IMR-90 (cell line): ENCODE data around the gene GRM5. TPM values are rescaled to one million over a fixed set of nuclear protein-coding genes. Genes with fewer than 3 reads are reported as not detected.

Experiments
- ATAC-seq: fragments of 200-7000 bp; cut with Tn5 transposase; 2 replicates; pipeline ENCODE4 v1.9.1; 2020; ENCODE audit warnings: low read depth, mild to moderate bottlenecking, moderate library complexity
- BruUV-seq: library from RNA; stranded (reverse); fragments of 400-500 nt; replicated peaks from 2 replicates; lab custom pipeline; 2021; lab: Mats Ljungman, UMichigan
- CTCF ChIA-PET: fragments of 300-600 bp; formaldehyde crosslinking; extraction: SDS; loops from one replicate; lab custom pipeline; 2021; ENCODE audit warnings: antibody characterized with exemption; lab: Yijun Ruan, JAX
- POLR2A ChIA-PET: fragments of 300-600 bp; sonication (Branson Sonifier 250); formaldehyde crosslinking; loops from one replicate; lab custom pipeline; 2022; ENCODE audit warnings: antibody characterized with exemption; ENCODE audit not compliant: unreplicated experiment; lab: Charles Lee
- DNase-seq: peaks from one replicate; pipeline ENCODE4 v3.0.0; 2013
- H2AFZ ChIP-seq: replicated peaks from 2 replicates; pipeline ENCODE3; 2013; ENCODE audit warnings: low read length, mild to moderate bottlenecking; ENCODE audit not compliant: poor library complexity
- H2AK5ac ChIP-seq: 2 replicates; pipeline ENCODE4 v1.6.1; 2013; ENCODE audit warnings: low read depth, low read length, inconsistent platforms
- H2AK9ac ChIP-seq: replicated peaks from 2 replicates; pipeline ENCODE3; 2013; ENCODE audit warnings: mild to moderate bottlenecking, low read depth, low read length, moderate library complexity; ENCODE audit not compliant: poor library complexity
- H2BK120ac ChIP-seq: 2 replicates; pipeline ENCODE4 v1.6.1; 2013; ENCODE audit warnings: low read depth, low read length, inconsistent platforms
- H2BK15ac ChIP-seq: 3 replicates; pipeline ENCODE4 v1.6.1; 2013; ENCODE audit warnings: low read depth, low read length, inconsistent platforms
- H2BK20ac ChIP-seq: 2 replicates; pipeline ENCODE4 v1.6.1; 2013; ENCODE audit warnings: low read depth, mild to moderate bottlenecking, inconsistent platforms, low read length, moderate library complexity
- H2BK5ac ChIP-seq: 2 replicates; pipeline ENCODE4 v1.6.1; 2013; ENCODE audit warnings: mild to moderate bottlenecking, low read depth, low read length, inconsistent platforms; ENCODE audit not compliant: poor library complexity, severe bottlenecking
- H3K14ac ChIP-seq: replicated peaks from 2 replicates; pipeline ENCODE4 v1.6.1; 2013; ENCODE audit warnings: low read depth, low read length, inconsistent platforms
- H3K18ac ChIP-seq: 2 replicates; pipeline ENCODE4 v1.6.1; 2013; ENCODE audit warnings: low read depth, low read length, control low read depth
- H3K23ac ChIP-seq: 2 replicates; pipeline ENCODE4 v1.6.1; 2013; ENCODE audit warnings: low read depth, low read length, inconsistent platforms
- H3K27ac ChIP-seq: 2 replicates; pipeline ENCODE4 v1.5.1; 2013; ENCODE audit warnings: mild to moderate bottlenecking, control low read depth, low read length; ENCODE audit not compliant: insufficient read depth
- H3K27me3 ChIP-seq: 2 replicates; pipeline ENCODE4 v1.6.1; 2013; ENCODE audit warnings: low read length; ENCODE audit not compliant: control insufficient read depth, insufficient read depth
- H3K36me3 ChIP-seq: 2 replicates; pipeline ENCODE4 v1.6.1; 2013; ENCODE audit warnings: low read length, mixed read lengths; ENCODE audit not compliant: control insufficient read depth, insufficient read depth
- H3K4ac ChIP-seq: 2 replicates; pipeline ENCODE4 v1.6.1; 2013; ENCODE audit warnings: low read depth, low read length, inconsistent platforms
- H3K4me1 ChIP-seq: 2 replicates; pipeline ENCODE4 v1.6.1; 2013; ENCODE audit warnings: low read length, mixed read lengths; ENCODE audit not compliant: control insufficient read depth, insufficient read depth
- H3K4me2 ChIP-seq: 2 replicates; pipeline ENCODE4 v1.6.1; 2013; ENCODE audit warnings: low read depth, mild to moderate bottlenecking, control low read depth, low read length, moderate library complexity
- H3K4me3 ChIP-seq: 2 replicates; pipeline ENCODE4 v1.5.1; 2013; ENCODE audit warnings: low read depth, mild to moderate bottlenecking, control low read depth, low read length, moderate library complexity; ENCODE audit not compliant: insufficient read depth
- H3K56ac ChIP-seq: 2 replicates; pipeline ENCODE4 v1.6.1; 2013; ENCODE audit warnings: low read length, inconsistent platforms; ENCODE audit not compliant: insufficient read depth; ENCODE audit errors: extremely low read depth
- H3K79me1 ChIP-seq, 2 experiments: 2 replicates each; pipeline ENCODE4 v1.6.1; 2013; ENCODE audit warnings: low read length in 2 of 2, inconsistent platforms in 1 of 2, low read depth in 1 of 2
- H3K9ac ChIP-seq: 2 replicates; pipeline ENCODE4 v1.6.1; 2013; ENCODE audit warnings: low read depth, low read length, control low read depth
- H3K9me1 ChIP-seq: 2 replicates; pipeline ENCODE4 v1.6.1; 2013; ENCODE audit warnings: low read length, inconsistent platforms; ENCODE audit not compliant: insufficient read depth
- H3K9me3 ChIP-seq: 2 replicates; pipeline ENCODE4 v1.6.1; 2013; ENCODE audit warnings: low read length; ENCODE audit not compliant: control insufficient read depth, insufficient read depth
- H4K20me1 ChIP-seq: 2 replicates; pipeline ENCODE4 v1.6.1; 2013; ENCODE audit warnings: low read length, inconsistent platforms; ENCODE audit not compliant: insufficient read depth
- H4K5ac ChIP-seq: 2 replicates; pipeline ENCODE4 v1.6.1; 2013; ENCODE audit warnings: mild to moderate bottlenecking, low read depth, low read length, control low read depth
- H4K8ac ChIP-seq, 2 experiments: 2 replicates each; pipeline ENCODE4 v1.6.1; 2013; ENCODE audit warnings: low read depth in 2 of 2, low read length in 2 of 2, control low read depth in 1 of 2, inconsistent platforms in 1 of 2
- H4K91ac ChIP-seq: 2 replicates; pipeline ENCODE4 v1.6.1; 2013; ENCODE audit warnings: low read depth, low read length, inconsistent platforms; ENCODE audit not compliant: insufficient read depth
- BHLHE40 ChIP-seq: fragments of 150-350 bp; IDR thresholded peaks from 2 replicates; pipeline ENCODE4 v1.6.1; 2016; ENCODE audit warnings: mild to moderate bottlenecking, low read depth, low read length
- CEBPB ChIP-seq: IDR thresholded peaks from 2 replicates; pipeline ENCODE4 v1.6.1; 2012; ENCODE audit warnings: low read depth, low read length, improper control_type of control experiment
- MXI1 ChIP-seq: IDR thresholded peaks from 2 replicates; pipeline ENCODE4 v1.6.1; 2012; ENCODE audit warnings: low read depth, mild to moderate bottlenecking, low read length, moderate library complexity, borderline replicate concordance
- POLR2A ChIP-seq: IDR thresholded peaks from 2 replicates; pipeline ENCODE4 v1.6.1; 2012; ENCODE audit warnings: mild to moderate bottlenecking, low read depth, low read length
- RAD21 ChIP-seq: IDR thresholded peaks from 2 replicates; pipeline ENCODE4 v1.6.1; 2012; ENCODE audit warnings: low read length, improper control_type of control experiment
- WGBS, 2 experiments: methylation state at CpG; one replicate each; pipeline versions ENCODE4 v1.1.5 to v1.1.7; 2013; ENCODE audit warnings: missing lambda C conversion rate in 2 of 2; ENCODE audit not compliant: insufficient read length in 1 of 2; ENCODE audit errors: extremely low coverage in 2 of 2; 5-methylcytosine and 5-hydroxymethylcytosine counted together
- dilution Hi-C: fragments of 300-500 bp; cut with HindIII; formaldehyde crosslinking; loops from one replicate; pipeline ENCODE4 v1.14.3; 2018; ENCODE audit warnings: low sequenced_read_pairs; ENCODE audit not compliant: unreplicated experiment
- in situ Hi-C: fragments of 300-500 bp; cut with MboI; formaldehyde crosslinking; loops from 3 replicates; pipeline ENCODE4 v1.14.3; 2019; ENCODE audit warnings: low sequenced_read_pairs, inconsistent platforms, mixed read lengths
- intact Hi-C: fragments of 100-400 bp; cut with micrococcal nuclease; formaldehyde crosslinking; loops from 2 replicates; pipeline ENCODE4 v1.10.0; 2022
- polyA plus RNA-seq, 3 experiments: library from polyadenylated mRNA; depleted of rRNA; stranded (reverse); fragments of >200 nt; gene quantifications; 2 replicates each; pipeline ENCODE4 v1.2.3, GENCODE V29; 2012; ENCODE audit warnings: low replicate concordance in 1 of 3
- total RNA-seq: library from RNA; depleted of rRNA; stranded (reverse); fragments of >200 nt; gene quantifications from 2 replicates; pipeline ENCODE4 v1.2.3, GENCODE V29; 2012

GRM5 gene
- total and polyA plus RNA-seq, 2 of the 4 experiments (the other 2 are of a cell fraction), result under 0.01 TPM

DNA sequence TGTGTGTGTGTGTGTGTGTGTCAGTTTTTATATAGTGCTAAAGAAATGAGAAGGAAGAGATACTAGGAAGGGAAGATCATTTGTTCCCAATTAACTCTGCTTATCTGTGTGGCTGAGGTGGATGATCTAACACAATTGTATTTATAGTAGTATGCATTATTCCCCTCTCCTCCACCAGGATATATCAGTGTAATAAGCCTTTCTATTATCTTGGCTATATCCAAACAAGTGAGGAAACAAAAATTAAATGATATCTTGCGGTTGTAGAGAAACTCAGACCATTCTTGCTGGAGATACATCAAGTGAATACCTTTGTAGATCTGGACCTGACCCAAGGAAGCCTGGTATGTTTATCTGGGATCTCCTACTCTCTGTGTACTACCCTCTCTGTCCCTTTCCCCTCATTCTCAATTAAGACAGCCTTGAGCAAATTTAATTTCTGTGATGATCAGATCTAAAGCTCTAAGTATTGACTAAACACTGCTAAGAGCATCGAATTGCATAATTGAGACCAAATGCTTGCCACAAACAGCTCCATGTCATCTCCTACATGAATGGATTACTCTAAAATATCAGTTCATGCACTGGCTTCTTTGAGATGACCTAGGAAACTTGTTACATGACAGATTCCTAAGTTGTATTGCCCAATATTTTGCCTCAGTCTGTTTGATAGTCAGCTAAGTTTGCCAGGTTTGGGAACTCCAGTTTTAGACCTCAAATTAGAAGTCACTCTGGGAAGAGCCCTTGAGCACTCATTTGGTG lies 543.0 kb downstream of the GRM5 start:
- no peak overlapping the region for H2AK9ac ChIP-seq
- no peaks in the 10 kb centered on the region for H3K9me3 ChIP-seq
- H2AFZ ChIP-seq, result no peak overlapping the region
- H3K4ac ChIP-seq, result no peak overlapping the region
- peak overlapping the region; percentile 51 for H2BK5ac ChIP-seq
- CTCF ChIA-PET, result no interaction called here
- peak overlapping the region; percentile 33; the same call in 1 of the 2 replicates for H2BK20ac ChIP-seq
- H3K4me1 ChIP-seq, result peaks cover 15% of the 10 kb centered on the region
- H3K23ac ChIP-seq, result no peak overlapping the region; the same call in 1 of the 2 replicates
- TF ChIP-seq BHLHE40 (no peak), CEBPB (peak; percentile 56; the same call in 1 of the 2 replicates), POLR2A (no peak), RAD21 (no peak), MXI1 (no peak)
- intact Hi-C loops, result no loop called here
- ATAC-seq (no peak), DNase-seq (no peak)
- H3K18ac ChIP-seq, result peak overlapping the region; percentile 60
- no peak overlapping the region for H2BK15ac ChIP-seq
- no peaks in the 10 kb centered on the region for H3K79me1 ChIP-seq
- H2AK5ac ChIP-seq, result no peak overlapping the region
- H4K8ac ChIP-seq, result no peak overlapping the region
- H3K36me3 ChIP-seq, result no peaks in the 10 kb centered on the region
- H3K27me3 ChIP-seq, result no peaks in the 10 kb centered on the region
- H4K91ac ChIP-seq, result no peak overlapping the region
- H4K20me1 ChIP-seq, result no peaks in the 10 kb centered on the region
- H3K9me1 ChIP-seq, result no peaks in the 10 kb centered on the region; the same call in 1 of the 2 replicates
- dilution Hi-C loops, result no loop called here
- H3K4me3 ChIP-seq, result no peak overlapping the region
- H3K4me2 ChIP-seq, result no peak overlapping the region
- H3K14ac ChIP-seq, result 0 out of 2 replicates have a peak overlapping the region, but pooled peaks have one; percentile 14
- peak overlapping the region; percentile 49; the same call in 1 of the 2 replicates for H2BK120ac ChIP-seq
- H3K9ac ChIP-seq, result no peak overlapping the region
- H3K27ac ChIP-seq, result no peak overlapping the region
- H3K56ac ChIP-seq, result no peak overlapping the region
- no CpG with 5 or more reads among the region's 2 CpGs for WGBS, 2 experiments
- no TSS peak for BruUV-seq
- POLR2A ChIA-PET, result no interaction called here
- no peak overlapping the region for H4K5ac ChIP-seq
- in situ Hi-C loops, result no loop called here
